Spleen (tissue), 11 donors: Measurements from ENCODE around the gene TPST1. TPM values are rescaled to one million over a fixed set of nuclear protein-coding genes. Genes with fewer than 3 reads are reported as not detected.
A peak's percentile ranks its signal among the peaks of the same experiment; 100 is the strongest.

Source experiments
- DNase-seq: peaks from one replicate; pipeline ENCODE4 v3.0.0-alpha.2; 2020
- H3K27ac ChIP-seq, 8 donors: fragments of 200-600 bp; sonication (generic) in 7 of 8; 1 replicate in 4 of 8; 2 replicates in 4 of 8; pipeline versions ENCODE4 v1.5.0 to v1.8.0; 2016 to 2021; ENCODE audit warnings: inconsistent platforms in 4 of 8, mild to moderate bottlenecking in 4 of 8, moderate library complexity in 1 of 8
- H3K27me3 ChIP-seq, 7 donors: fragments of 200-600 bp; sonication (generic) in 6 of 7; replicated peaks in 1 of 7; 1 replicate in 4 of 7; 2 replicates in 3 of 7; pipeline versions ENCODE4 v1.5.0 to v1.8.0; 2016 to 2021; ENCODE audit warnings: inconsistent platforms in 3 of 7, mild to moderate bottlenecking in 1 of 7
- H3K36me3 ChIP-seq, 6 donors: fragments of 200-600 bp; sonication (generic) in 5 of 6; 1 replicate in 4 of 6; 2 replicates in 2 of 6; pipeline versions ENCODE4 v1.5.0 to v1.8.0; 2016 to 2021; ENCODE audit warnings: inconsistent platforms in 2 of 6
- H3K4me1 ChIP-seq, 6 donors: fragments of 200-600 bp; sonication (generic) in 5 of 6; 1 replicate in 3 of 6; 2 replicates in 3 of 6; pipeline versions ENCODE4 v1.5.0 to v1.8.0; 2016 to 2021; ENCODE audit warnings: inconsistent platforms in 3 of 6
- H3K4me3 ChIP-seq, 8 donors: fragments of 200-600 bp; sonication (generic) in 7 of 8; 1 replicate in 4 of 8; 2 replicates in 4 of 8; pipeline versions ENCODE4 v1.5.0 to v1.8.0; 2016 to 2021; ENCODE audit warnings: inconsistent platforms in 4 of 8, mild to moderate bottlenecking in 4 of 8, moderate library complexity in 2 of 8
- H3K9me3 ChIP-seq, 8 donors: fragments of 200-600 bp; sonication (generic) in 7 of 8; 1 replicate in 4 of 8; 2 replicates in 4 of 8; pipeline versions ENCODE4 v1.5.0 to v1.8.0; 2016 to 2021; ENCODE audit warnings: inconsistent platforms in 4 of 8
- CTCF ChIP-seq, 11 experiments: fragments of 200-600 bp in 7 of 11; fragments of 450-650 bp in 4 of 11; sonication (generic) in 4 of 11; IDR thresholded peaks in 8 of 11; conservative IDR thresholded peaks in 3 of 11; 1 replicate in 7 of 11; 2 replicates in 4 of 11; pipeline versions ENCODE4 v1.4.0 to v1.8.0; 2016 to 2021; ENCODE audit warnings: antibody characterized with exemption in 11 of 11, inconsistent platforms in 4 of 11, mild to moderate bottlenecking in 1 of 11
- POLR2A ChIP-seq, 3 donors: fragments of 450-650 bp; IDR thresholded peaks; one replicate each; pipeline ENCODE4 v1.5.1; 2017; ENCODE audit warnings: antibody characterized with exemption in 3 of 3, mild to moderate bottlenecking in 1 of 3
- POLR2AphosphoS5 ChIP-seq, 3 donors: sonication (generic); formaldehyde crosslinking; IDR thresholded peaks; one replicate each; pipeline ENCODE4 v1.5.1; 2017; ENCODE audit warnings: antibody characterized with exemption in 3 of 3
- WGBS, 5 donors: extraction: QIAGEN DNeasy Blood & Tissue Kit in 3 of 5; methylation state at CpG; one replicate each; pipeline versions ENCODE4 v1.1.5 to v1.1.7; 2013 to 2018; 5-methylcytosine and 5-hydroxymethylcytosine counted together
- intact Hi-C: fragments of 100-400 bp; cut with DNase I; formaldehyde crosslinking; loops from one replicate; pipeline ENCODE4 v1.15.0; 2023; ENCODE audit warnings: low total_unique reads
- polyA plus RNA-seq, 3 donors: library from polyadenylated mRNA; stranded (reverse); fragments of 200-250 nt; gene quantifications; one replicate each; pipeline ENCODE4 v1.2.1, GENCODE V29; 2013
- total RNA-seq, 7 donors: library from RNA; depleted of rRNA in 3 of 7; stranded (reverse); fragments of >200 nt in 3 of 7; fragmentation: NEBNext Ultra II Directional in 4 of 7; extraction: Animal tissue kit (Norgen Biotek cat#: 25700) in 4 of 7; gene quantifications; one replicate each; pipeline versions ENCODE4 v1.1.0 to v1.2.1, GENCODE V29; 2016 to 2021
- donor health status: healthy with polysubstance abuse.
- donor health status: DM: no; HTN: no; CAD: no; lungs with moderate emphysema.
- donor health status: DM: no; HTN: no; CAD: no.
- donor health status: Bipolar disorder and iron deficiency.
- donor health status: healthy.
- donor health status: DM: no; HTN: no; CAD: no.
- donor health status: DM: yes; HTN: yes; CAD: no.

Gene TPST1
- total and polyA plus RNA-seq, 10 donors: 4.8 to 58.5 (median 27.1) TPM

GRCh38 chr7:66336760-66337159 is 131.6 kb downstream of the TPST1 start:
- no peak for DNase-seq
- intact Hi-C loops: no loop called here
- Histone ChIP-seq H3K4me3 (no peak overlapping the region), H3K36me3 (no peaks in the 10 kb centered on the region), H3K4me1 (peaks cover 0 to 4% (median 0%) of the 10 kb centered on the region in 6 donors), H3K9me3 (peaks cover 0 to 61% (median 45%) of the 10 kb centered on the region in 8 donors), H3K27me3 (no peaks in the 10 kb centered on the region), H3K27ac (no peak overlapping the region)
- no peak for TF ChIP-seq CTCF (IDR thresholded peaks at IDR 0.05 in 8 of 11, conservative IDR thresholded peaks at IDR 0.05 in 3 of 11)
- no peak for TF ChIP-seq POLR2A (IDR thresholded peaks at IDR 0.05)
- TF ChIP-seq POLR2AphosphoS5 (IDR thresholded peaks at IDR 0.05): no peak

GRCh38 chr7:66339141-66339540 is 134.0 kb downstream of the TPST1 start:
- TF ChIP-seq POLR2A (IDR thresholded peaks at IDR 0.05): no peak
- TF ChIP-seq CTCF (IDR thresholded peaks at IDR 0.05 in 8 of 11, conservative IDR thresholded peaks at IDR 0.05 in 3 of 11): no peak
- H3K9me3 ChIP-seq: peaks cover 0 to 61% (median 45%) of the 10 kb centered on the region in 8 donors
- no peak overlapping the region for H3K4me3 ChIP-seq
- no peak overlapping the region for H3K27ac ChIP-seq
- intact Hi-C loops: no loop called here
- 92 to 100% (median 96%) methylated on average over 1 of the region's 1 CpG for WGBS, 5 donors
- peaks cover 0 to 3% (median 0%) of the 10 kb centered on the region in 6 donors for H3K4me1 ChIP-seq
- no peak for DNase-seq
- no peaks in the 10 kb centered on the region for H3K27me3 ChIP-seq
- no peaks in the 10 kb centered on the region for H3K36me3 ChIP-seq

- 79 to 100% (median 90%) methylated on average over 1 of the region's 1 CpG for WGBS, 5 donors
- peaks cover 0 to 18% (median 10%) of the 10 kb centered on the region in 6 donors for H3K4me1 ChIP-seq
- no peaks in the 10 kb centered on the region for H3K36me3 ChIP-seq
- H3K27me3 ChIP-seq: no peaks in the 10 kb centered on the region
- TF ChIP-seq POLR2A (IDR thresholded peaks at IDR 0.05) (no peak), CTCF (IDR thresholded peaks at IDR 0.05 in 8 of 11, conservative IDR thresholded peaks at IDR 0.05 in 3 of 11) (no peak), POLR2AphosphoS5 (IDR thresholded peaks at IDR 0.05) (no peak)
- H3K4me3 ChIP-seq: no peak overlapping the region
- intact Hi-C loops: no loop called here
- DNase-seq: no peak
- peaks cover 0 to 27% (median 16%) of the 10 kb centered on the region in 8 donors for H3K9me3 ChIP-seq
- peak overlapping the region in 1 of 8 donors; percentile 27 for H3K27ac ChIP-seq
These were observed 139.0 kb downstream of the TPST1 start for GRCh38 chr7:66344166-66344565.

- no peaks in the 10 kb centered on the region for H3K27me3 ChIP-seq
- intact Hi-C loops: no loop called here
- H3K9me3 ChIP-seq: peaks cover 0 to 10% (median 4%) of the 10 kb centered on the region in 8 donors
- TF ChIP-seq CTCF (IDR thresholded peaks at IDR 0.05 in 8 of 11, conservative IDR thresholded peaks at IDR 0.05 in 3 of 11) (no peak), POLR2AphosphoS5 (IDR thresholded peaks at IDR 0.05) (no peak), POLR2A (IDR thresholded peaks at IDR 0.05) (no peak)
- DNase-seq: no peak
- peaks cover 0 to 33% (median 12%) of the 10 kb centered on the region in 6 donors for H3K4me1 ChIP-seq
- peaks cover 0 to 3% (median 0%) of the 10 kb centered on the region in 6 donors for H3K36me3 ChIP-seq
- H3K4me3 ChIP-seq: no peak overlapping the region
- peak overlapping the region in 6 of 8 donors; percentile 31 to 88 (median 57) for H3K27ac ChIP-seq
- 16 to 26% (median 19%) methylated on average over 4 of the region's 4 CpGs for WGBS, 5 donors
These were observed 143.4 kb downstream of the TPST1 start for GRCh38 chr7:66348531-66348930.
